Measurements from ENCODE around the gene MARCKS. TPM values are rescaled to one million over a fixed set of nuclear protein-coding genes. Genes with fewer than 3 reads are reported as not detected.

The MARCKS gene
- polyA plus RNA-seq, 1 experiment, result 127 TPM

DNA sequence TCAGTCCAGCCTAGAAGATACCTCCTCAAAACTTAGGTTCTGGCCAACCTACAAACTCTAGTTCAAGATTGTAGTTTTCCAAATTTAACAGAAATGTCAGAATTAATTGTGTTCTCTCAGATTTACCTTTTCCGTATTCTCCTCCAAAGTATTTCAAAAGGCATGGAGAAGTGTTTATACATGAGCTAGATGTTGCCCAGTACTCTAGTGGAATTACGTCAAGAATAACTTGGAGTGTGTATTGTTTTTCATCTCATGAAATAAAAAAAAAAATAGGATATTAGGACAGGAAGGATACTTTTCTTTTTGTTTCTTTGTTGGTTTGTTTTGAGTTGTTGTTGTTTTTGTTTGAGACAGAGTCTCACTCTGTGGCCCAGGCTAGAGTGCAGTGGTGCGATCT lies 32.3 kb upstream of the MARCKS start:
- no peak for DNase-seq (ENCODE audit: low read depth, low spot score)
- Histone ChIP-seq H3K9me3 (ENCODE audit: control insufficient read depth, insufficient read depth, low read length) (no peaks in the 10 kb centered on the region), H3K27ac (ENCODE audit: low read depth, low read length) (no peak overlapping the region), H3K4me3 (ENCODE audit: low read depth, low read length) (no peak overlapping the region), H3K27me3 (ENCODE audit: control insufficient read depth, insufficient read depth, low read length) (no peaks in the 10 kb centered on the region)
- TF ChIP-seq, protein P1, sequence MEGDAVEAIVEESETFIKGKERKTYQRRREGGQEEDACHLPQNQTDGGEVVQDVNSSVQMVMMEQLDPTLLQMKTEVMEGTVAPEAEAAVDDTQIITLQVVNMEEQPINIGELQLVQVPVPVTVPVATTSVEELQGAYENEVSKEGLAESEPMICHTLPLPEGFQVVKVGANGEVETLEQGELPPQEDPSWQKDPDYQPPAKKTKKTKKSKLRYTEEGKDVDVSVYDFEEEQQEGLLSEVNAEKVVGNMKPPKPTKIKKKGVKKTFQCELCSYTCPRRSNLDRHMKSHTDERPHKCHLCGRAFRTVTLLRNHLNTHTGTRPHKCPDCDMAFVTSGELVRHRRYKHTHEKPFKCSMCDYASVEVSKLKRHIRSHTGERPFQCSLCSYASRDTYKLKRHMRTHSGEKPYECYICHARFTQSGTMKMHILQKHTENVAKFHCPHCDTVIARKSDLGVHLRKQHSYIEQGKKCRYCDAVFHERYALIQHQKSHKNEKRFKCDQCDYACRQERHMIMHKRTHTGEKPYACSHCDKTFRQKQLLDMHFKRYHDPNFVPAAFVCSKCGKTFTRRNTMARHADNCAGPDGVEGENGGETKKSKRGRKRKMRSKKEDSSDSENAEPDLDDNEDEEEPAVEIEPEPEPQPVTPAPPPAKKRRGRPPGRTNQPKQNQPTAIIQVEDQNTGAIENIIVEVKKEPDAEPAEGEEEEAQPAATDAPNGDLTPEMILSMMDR (IDR thresholded peaks at IDR 0.05; ENCODE audit: low read depth, low read length), result no peak
- ChIA-PET CTCF (no interaction called here), POLR2A (no interaction called here)

DNA sequence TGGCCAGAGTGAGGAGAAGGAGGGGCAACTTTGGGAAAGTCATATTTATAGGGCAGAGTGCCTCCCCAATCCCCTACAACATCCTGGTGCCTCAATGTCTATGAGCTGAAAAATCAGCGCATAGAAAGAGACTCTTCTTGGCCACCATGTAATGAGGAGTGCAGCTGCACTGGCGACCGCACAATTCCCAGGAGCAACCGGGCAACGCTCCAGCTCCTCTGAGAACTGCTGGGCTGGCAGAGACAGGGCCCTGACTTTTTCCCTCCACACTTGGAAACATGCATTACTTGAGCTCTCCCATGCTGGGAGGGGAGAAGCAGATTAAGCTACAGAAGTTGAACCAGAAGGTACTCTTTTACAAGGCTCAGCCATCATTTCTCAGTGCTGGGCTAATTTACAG lies 31.4 kb upstream of the MARCKS start:
- H3K4me3 ChIP-seq (ENCODE audit: low read depth, low read length), result no peak overlapping the region
- no peaks in the 10 kb centered on the region for H3K9me3 ChIP-seq (ENCODE audit: control insufficient read depth, insufficient read depth, low read length)
- no peaks in the 10 kb centered on the region for H3K27me3 ChIP-seq (ENCODE audit: control insufficient read depth, insufficient read depth, low read length)
- no peak overlapping the region for H3K27ac ChIP-seq (ENCODE audit: low read depth, low read length)
- ChIA-PET POLR2A (interaction anchor here (0.6 kb wide), 1 partner anchor 167 kb away, joined by 3 read pairs; no protein-coding TSS in a partner anchor), CTCF (no interaction called here)
- no peak for DNase-seq (ENCODE audit: low read depth, low spot score)
- TF ChIP-seq, protein P1 (IDR thresholded peaks at IDR 0.05; ENCODE audit: low read depth, low read length), result no peak

DNA sequence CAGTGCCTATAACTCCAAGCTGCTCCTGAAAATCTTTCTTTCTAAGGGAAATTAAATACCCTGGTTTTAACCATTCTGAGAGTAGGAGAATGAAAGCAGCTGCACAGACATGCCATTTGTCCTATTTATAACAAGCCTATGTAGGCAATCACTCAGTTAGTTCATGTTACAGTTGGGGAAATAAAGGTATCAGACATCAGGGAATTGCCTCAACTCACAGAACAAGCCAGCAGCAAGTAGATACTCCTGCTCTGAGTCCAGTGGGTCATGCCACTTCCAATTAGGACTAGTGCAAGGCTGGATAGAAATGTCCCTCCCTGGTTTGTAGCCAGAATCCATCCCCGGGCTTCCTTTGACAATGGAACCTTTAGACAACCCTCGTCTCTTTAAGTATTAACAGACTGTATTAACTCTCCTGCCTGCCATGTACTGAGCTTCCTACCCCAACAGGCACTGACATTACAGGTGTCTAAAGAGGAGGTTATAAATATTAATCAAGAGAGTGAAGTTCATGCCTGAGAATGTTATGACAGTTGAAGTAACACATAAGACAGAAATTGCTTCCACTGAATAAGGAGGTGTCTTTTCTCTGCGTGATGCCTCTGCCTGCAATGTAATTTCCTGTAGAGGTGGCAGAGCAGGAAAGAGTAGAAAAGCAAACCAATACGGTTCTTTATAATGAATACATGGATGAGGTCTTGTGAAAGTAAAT lies 28.0 kb upstream of the MARCKS start:
- H3K9me3 ChIP-seq (ENCODE audit: control insufficient read depth, insufficient read depth, low read length), result no peaks in the 10 kb centered on the region
- TF ChIP-seq, protein P1 (IDR thresholded peaks at IDR 0.05; ENCODE audit: low read depth, low read length), result no peak
- no peak overlapping the region for H3K27ac ChIP-seq (ENCODE audit: low read depth, low read length)
- no peak overlapping the region for H3K4me3 ChIP-seq (ENCODE audit: low read depth, low read length)
- CTCF ChIA-PET, result no interaction called here
- no peak for DNase-seq (ENCODE audit: low read depth, low spot score)
- H3K27me3 ChIP-seq (ENCODE audit: control insufficient read depth, insufficient read depth, low read length), result no peaks in the 10 kb centered on the region
- POLR2A ChIA-PET, result no interaction called here

DNA sequence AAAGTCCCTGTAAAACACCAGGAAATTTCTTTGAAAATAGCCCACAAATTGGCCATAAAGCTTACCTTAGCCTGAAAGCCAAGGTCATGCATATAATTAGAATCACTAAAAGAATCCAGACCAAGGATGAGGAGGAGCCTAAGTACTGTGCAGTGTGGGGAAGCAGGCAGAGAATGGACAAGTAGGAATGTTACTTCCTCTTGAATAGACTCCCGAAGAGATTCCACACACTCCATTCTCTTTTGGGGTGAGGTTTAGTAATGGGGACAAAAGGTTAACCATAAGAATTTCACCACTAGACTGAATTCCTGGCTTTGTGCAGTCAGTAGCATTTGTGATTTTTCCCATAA lies 27.5 kb upstream of the MARCKS start:
- CTCF ChIA-PET, result no interaction called here
- no peaks in the 10 kb centered on the region for H3K27me3 ChIP-seq (ENCODE audit: control insufficient read depth, insufficient read depth, low read length)
- H3K4me3 ChIP-seq (ENCODE audit: low read depth, low read length), result no peak overlapping the region
- TF ChIP-seq, protein P1 (IDR thresholded peaks at IDR 0.05; ENCODE audit: low read depth, low read length), result no peak
- no peaks in the 10 kb centered on the region for H3K9me3 ChIP-seq (ENCODE audit: control insufficient read depth, insufficient read depth, low read length)
- POLR2A ChIA-PET, result no interaction called here
- no peak overlapping the region for H3K27ac ChIP-seq (ENCODE audit: low read depth, low read length)
- DNase-seq (ENCODE audit: low read depth, low spot score), result no peak

DNA sequence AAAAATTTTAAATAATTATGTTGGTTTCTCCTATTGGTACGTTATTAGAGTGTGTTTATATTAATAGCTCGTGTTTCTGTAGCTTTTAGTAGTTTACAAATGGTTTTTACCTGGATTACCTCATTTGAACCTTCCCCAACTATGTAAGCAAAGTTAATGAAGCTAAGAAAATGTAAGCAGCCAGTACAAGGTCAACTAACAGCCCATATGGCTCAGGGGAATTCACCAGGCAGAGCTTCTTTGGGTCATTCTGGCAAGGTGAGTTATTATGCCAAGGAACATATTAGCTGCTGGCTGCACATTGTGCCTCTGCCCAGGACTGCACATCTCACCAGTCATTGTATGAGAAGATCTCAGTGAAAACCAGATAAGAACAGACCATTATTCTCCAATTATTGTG lies 27.0 kb upstream of the MARCKS start:
- ChIA-PET POLR2A (no interaction called here), CTCF (no interaction called here)
- H3K27me3 ChIP-seq (ENCODE audit: control insufficient read depth, insufficient read depth, low read length), result no peaks in the 10 kb centered on the region
- no peaks in the 10 kb centered on the region for H3K9me3 ChIP-seq (ENCODE audit: control insufficient read depth, insufficient read depth, low read length)
- no peak overlapping the region for H3K4me3 ChIP-seq (ENCODE audit: low read depth, low read length)
- TF ChIP-seq, protein P1 (IDR thresholded peaks at IDR 0.05; ENCODE audit: low read depth, low read length), result no peak
- H3K27ac ChIP-seq (ENCODE audit: low read depth, low read length), result no peak overlapping the region
- no peak for DNase-seq (ENCODE audit: low read depth, low spot score)
